GM18868 (cell line): ENCODE results near the gene PTPRE.

ENCODE experiments used
- ATAC-seq: cut with Tn5 transposase; IDR thresholded peaks from one replicate; pipeline ENCODE4 v1.9.1; 2021; ENCODE audit warnings: mild to moderate bottlenecking, moderate library complexity; ENCODE audit not compliant: unreplicated experiment

Gene PTPRE

DNA sequence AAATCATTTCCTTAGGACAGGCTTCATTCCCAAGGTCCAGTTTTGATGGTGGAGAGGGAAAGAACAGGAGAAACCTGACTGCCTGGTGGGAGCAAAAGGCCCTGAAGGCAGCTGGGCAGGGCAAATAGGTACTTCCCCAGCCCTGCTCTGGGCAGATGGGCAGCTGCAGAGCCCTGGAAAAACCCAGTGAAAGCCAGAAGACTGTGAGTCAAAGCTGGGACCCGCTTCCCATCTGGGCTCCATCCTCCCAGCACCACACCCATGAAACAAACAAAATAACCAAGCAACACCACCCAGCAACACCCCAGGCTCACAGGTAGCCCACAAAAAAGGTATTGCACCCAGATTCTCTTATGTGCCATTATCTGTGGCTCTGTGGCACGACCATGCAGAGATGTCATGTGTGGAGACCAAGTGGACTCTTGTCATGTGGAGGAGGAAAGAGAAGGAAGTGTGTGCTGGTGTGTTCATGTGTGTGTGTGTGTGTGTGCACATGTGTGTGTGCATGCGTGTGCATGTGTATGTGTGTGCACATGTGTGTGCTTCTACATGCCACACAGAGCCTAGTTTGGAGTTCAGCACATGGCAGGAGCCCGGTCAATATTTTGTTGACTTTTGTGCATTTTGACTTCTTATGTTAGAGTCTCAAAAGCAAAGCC, 24.0 kb upstream of the PTPRE start:
- no peak for ATAC-seq

DNA sequence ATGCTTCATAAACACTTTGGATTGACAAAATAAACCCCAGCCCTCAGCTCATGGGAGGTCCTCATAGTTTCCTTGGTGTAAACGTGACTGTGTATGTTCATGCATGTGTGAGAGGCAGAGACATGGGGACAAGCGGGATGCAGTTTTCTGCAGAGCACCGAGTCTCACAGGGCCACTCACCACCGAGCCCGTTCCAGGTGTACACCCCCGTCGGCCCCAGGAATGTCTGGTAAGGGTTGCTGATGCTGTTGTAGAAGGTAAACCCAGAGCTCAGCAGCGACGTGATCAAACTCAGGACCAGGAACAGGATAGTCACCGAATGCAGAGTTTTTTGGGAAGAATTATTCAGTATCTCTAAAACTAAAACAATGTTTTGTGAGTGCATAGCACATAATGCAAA, 23.4 kb upstream of the PTPRE start:
- ATAC-seq = no peak

DNA sequence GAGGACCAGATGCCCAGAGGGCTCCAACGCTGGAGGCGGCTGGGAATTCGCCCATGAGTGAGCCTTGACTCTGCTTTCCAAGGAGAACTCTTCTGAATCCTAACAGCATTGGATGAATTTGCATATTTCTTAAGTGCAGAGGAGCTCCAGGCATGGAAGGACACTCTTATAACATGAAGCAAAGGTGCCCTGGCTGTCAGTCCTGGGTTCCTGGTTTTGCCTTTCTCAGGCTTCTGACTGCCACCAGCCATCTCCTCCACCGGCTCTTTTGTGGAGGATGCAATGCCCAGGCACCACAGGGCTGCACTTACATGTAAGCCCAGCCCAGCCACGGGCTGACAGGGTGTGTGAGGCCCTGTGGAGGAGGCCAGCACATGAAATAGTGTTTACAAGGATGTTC, 22.4 kb upstream of the PTPRE start:
- ATAC-seq = no peak

DNA sequence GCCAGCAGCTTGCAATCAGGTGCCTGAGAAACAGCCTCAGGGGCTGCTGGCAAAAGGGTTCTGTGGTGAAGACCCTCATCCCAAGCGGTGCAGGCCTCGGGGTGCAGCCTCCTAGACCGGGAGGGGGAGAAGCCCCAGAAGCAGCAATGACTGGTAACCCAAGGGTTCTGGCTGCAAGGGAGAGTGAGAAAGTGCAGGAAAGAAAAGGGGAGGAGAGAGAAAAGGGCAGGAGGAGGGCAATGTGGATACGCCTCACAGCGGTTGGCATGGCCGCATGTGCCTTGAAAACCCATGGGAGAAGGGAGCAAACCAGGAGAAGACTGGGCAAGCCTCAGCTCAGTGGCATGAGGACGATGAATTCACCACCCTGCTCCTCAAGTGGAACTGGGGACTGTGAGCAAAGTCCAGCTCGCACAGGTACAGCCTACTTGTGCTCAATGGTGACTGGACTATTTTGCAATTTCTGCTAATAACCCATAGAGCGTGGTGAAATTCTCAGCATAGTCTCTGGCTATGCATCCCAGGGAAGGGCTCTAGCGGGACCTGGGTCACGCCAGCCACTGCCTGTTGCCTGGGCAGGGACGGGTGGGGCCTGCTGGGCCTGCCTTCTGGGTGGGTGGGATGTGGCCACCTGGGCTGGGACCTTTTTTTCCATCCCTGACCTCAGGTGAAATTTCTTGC, 20.4 kb upstream of the PTPRE start:
- ATAC-seq = no peak

DNA sequence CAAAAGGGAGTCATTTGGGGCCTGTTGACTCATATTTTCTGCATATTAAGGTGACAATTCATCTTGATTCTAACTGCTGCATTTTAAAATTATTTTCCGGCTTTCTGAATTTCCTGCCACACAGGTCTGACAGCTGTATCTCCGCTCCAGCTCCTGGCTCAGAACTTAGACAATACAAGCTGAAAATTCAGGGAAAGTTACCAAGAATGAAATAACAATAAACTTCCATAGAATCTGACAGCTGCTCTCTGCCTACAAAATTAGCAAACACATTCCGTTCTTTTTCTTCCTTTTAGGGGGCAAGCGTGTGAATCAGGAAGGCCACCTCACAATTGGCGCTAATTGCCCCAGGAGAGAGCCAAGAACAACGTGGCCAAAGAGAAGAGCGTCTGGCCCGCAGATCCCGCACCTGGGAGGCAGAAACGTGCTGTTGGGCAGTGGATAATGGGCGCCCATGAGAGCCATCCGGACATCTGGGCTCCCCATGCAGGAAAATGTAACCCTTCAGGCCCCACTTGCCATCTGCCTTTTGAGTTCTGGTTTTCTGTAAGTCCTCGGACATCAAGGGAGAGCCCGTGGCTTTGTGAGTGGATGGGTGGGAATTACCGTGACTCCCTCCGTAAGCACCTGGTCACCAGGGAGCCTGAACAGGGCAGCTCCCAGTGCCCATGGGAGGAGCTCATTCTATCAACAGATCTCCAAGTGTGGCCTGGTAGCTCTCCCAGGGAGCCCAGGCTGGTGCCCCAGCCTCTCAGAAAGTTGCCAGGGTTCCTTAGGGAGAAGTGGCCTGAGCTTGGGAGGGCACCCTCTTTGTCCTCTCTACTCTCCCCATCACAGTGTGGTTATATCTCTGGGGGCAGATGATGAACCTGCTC, 19.1 kb upstream of the PTPRE start:
- ATAC-seq = no peak

DNA sequence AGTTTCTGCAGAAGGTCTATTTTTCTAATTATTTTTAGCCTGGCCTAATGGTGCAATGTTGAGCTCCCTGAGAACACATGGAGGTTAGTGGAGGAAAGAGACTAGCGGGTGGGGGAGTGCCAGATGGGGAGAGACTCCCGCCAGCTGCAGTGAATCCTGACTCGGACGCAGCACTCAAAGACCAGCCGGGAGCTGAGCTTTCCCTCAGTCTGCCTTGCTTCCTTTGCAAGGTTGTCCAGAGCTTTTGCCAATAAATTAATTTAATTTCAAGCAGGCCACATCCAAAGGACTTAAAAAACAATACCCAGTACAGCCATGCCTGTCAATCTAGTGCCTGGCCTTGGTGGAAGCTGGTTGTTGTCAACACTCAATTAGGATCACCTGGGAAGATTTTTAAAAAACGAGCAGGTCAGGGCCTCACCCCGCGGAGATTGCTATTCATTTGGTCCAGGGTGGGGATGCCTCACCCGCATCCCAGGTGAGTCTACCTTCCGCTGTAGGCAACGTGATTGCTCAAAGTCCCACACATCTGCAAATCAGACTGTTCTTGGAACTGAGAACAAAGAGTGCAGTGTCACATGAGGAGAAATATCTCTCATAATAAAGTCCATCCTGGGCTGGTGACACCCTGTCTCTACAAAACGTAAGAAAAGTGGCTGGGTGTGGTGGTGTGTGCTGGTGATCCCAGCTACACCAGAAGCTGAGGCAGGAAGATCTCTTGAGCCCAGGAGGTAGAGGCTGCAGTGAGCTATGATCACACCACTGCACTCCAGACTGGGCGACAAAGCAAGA, 18.2 kb upstream of the PTPRE start:
- ATAC-seq = no peak

DNA sequence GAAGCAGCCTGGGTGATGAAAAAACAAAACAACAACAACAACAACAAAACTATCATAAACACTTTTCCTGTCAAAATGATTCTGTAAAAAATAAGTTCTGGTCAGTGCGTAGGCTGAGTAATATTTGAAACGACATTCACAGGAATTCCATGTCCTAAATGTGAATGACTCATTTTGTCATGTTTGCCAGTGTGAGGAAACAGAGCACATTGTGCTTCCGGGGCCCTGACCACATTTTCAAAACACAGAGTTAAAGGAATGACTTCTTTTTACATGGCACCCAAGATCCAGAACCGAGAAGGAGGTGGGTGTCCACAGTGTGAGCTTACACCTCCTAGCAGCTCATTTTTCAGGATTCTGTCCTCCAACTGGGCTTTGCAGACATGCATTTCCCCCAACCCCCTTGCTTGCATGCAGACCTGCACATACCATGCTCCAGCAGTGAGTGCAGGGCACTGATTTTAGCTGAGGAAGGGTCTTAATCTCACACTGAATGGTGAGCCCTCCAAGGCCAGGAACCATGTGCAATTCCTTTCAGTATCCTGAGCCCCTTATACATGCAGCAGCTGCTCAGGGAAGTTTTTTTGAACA, 17.2 kb upstream of the PTPRE start:
- no peak for ATAC-seq

DNA sequence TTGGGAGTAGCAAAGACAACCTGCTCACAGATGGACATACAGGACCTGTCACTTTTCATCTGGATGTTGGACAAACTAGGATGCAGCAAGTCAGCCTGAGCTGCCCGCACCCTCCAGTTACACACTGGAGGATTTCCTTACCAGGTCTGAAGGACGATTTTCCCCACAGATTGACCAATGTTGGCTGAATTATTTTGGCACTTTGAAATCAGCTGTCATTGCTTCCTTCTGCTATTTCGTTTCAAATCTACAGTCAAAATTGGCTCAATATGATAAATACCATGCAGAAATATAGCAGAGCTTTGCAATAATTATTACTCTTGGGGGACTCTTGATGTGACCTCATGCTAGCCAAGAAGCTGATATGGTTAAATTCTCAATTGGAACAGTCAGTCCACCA, 16.7 kb upstream of the PTPRE start:
- ATAC-seq = no peak

DNA sequence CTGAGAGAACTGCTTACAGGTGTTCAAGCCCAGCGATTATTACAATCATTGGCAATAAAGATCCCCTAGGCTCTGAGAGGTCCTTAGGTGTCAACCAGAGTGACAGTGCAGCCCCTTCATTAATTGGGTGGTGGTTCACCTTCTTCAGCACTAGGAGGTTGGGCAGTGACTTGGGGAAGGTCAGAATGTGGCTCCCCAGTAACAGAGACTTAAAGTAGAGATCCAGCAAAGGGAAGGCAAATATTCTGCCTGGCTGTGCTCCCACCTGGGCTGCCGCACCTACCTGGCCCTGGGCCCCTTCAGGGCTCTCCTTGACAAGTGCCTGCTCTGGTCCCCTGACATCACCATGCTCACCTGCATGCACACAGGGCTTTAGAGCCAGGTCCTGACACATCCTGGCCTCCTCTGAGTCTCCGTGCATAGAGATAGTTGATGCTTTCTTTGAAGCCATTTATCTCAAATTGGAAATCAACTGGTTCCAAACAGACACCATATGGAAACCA, 16.0 kb upstream of the PTPRE start:
- no peak for ATAC-seq

DNA sequence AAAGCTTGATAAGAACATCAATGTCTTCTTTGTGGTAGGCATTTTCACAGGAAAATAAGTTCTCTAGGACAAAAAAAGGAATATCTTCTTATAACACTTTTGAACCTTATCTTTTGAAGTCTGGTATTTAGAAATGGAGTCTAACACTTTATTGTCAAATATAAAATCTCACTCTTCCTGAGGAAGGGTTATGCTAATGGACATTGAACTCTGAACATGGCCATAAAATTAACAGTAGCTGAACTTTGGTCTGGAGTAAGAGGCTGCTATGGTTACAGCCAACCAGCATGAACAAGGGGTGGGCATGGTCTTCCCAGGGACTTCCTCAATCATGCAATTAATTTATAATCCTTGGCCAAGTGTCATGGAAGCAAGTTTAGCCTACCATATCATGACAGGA, 14.2 kb upstream of the PTPRE start, which contains the start of gene CLRN3:
Gene CLRN3 (minus strand): TSS at position 199 of the 400 bp plus-strand sequence. CDS start 157 bp downstream, at position 42.
- ATAC-seq = no peak

DNA sequence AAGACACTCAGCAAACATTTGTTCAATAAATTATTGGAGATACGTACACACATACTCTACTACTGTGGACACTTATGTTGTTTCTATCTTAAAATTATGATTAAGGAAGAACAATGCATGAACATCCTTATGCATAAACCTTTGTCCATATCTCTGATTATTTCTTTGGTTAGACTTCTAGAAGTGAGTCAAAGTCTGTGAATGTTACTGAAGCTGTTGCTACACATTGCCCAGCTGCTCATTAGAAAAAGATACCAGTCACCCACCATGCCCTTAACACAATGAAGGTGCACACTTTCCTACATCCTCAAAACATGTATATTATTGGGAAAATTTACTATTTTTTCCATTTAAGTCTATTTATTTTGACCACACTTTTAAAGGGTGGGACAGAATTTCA, 12.8 kb upstream of the PTPRE start:
- ATAC-seq = no peak

DNA sequence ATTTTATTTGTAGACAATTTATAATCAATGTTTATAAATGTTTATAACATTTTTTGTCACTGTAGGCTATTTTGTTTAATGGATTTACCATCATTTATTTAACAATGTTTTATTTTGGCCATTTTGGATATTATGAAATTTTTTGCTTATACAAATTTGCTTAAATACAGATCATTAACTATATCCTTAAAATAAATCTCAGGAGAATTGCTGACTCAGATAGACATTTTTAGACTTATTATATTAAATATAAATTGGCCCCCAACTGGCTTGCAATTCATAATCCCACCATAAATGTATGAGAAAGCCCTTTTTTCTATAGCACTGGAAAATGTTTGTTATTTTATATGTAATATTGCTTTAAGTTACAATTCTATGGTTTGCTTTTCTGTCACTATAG, 10.3 kb upstream of the PTPRE start:
- no peak for ATAC-seq

DNA sequence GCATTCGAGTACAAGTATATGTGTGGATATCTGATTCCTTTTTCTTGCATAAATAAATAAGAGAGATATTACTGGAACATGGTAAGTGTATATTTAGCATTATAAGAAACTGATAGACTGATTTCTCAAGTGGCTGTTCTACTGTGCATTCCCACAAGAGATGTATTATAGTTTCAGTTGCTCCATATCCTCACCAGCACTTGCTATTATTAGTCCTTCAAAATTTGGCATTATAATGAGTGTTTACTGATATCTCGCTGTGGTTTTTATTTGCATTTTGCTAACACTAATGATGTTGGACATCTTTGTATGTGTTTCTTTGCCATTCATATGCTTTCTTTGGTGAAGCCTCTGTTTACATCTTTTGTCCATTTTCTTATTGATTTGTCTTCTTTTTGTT, 9.7 kb upstream of the PTPRE start:
- no peak for ATAC-seq

DNA sequence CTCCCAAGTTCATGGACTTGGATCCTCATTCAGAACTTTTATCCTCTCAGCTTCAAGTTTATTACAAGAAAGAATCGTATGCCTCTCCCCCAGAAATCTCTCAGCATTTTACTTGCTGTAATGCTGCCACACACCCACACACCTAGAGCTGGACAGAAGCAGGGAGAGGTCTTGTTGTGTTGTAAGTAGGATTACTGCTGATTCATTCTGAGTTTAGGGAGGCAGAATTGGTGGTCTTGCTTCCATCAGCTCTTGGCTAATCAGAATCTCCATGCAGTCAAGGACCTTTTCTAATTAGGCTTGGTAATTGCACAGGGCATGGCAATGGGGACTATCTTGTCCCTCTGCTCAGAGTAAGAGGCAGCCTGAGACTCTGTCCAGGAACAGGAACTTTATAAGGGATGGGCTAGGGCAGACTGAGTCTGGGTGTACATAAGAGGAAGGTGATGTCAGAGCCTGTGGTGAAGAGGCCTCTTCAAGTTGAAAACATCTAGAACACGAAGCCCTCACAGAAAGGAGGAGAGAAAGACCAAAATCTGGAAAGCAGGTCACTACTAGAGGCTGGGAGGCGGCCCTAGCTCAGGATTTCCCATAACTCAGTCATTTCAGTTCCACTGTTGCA, 7.0 kb upstream of the PTPRE start:
- ATAC-seq = no peak

DNA sequence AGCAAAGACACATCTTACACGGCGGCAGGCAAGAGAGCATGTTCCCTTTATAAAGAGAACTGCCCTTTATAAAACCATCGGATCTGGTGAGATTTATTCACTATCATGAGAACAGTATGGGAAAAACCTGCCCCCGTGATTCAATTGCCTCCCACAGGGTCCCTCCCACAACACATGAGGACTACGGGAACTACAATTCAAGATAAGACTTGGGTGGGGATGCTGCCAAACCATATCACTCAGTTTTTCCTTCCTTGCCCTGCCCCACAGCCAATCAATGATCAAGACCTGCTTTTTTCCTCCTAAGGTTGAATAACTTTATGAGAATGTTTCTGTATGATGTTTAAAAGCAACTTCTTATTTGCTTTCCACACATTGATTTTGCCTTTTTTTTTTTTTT, 3.1 kb upstream of the PTPRE start:
- no peak for ATAC-seq

DNA sequence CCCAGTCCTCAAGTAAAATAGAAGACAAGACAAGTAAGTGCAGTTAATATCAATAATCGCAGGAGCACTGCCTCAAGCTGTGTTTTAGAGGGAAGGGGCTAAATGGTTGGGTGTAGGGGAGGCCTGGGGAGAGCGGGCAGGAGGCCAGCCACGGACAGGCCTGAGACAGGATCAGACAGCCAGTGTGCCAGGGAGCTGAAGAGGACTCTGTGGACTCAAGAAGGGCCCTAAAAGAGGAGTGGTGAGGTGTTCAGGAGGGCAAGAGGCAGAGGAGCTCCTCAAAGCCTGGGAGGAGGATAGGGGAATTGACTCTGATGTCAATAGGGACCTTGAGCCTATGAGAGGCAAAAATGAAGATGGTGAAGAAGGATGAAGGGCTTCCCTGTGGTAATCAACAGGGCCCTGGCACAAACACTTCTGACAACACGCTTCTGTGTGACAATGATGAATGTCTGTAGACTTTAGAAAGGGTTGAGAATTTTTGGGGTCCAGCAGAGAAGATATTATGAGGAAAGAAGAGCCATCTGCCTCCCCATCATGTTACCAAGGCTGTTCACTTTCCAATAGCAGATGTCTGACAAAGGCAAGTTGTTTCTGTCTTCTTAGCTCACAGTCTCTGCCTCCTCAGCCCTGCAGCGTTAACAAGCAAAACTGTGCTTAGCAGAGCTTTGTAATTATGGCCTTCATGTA, 2.4 kb upstream of the PTPRE start:
- ATAC-seq = no peak

DNA sequence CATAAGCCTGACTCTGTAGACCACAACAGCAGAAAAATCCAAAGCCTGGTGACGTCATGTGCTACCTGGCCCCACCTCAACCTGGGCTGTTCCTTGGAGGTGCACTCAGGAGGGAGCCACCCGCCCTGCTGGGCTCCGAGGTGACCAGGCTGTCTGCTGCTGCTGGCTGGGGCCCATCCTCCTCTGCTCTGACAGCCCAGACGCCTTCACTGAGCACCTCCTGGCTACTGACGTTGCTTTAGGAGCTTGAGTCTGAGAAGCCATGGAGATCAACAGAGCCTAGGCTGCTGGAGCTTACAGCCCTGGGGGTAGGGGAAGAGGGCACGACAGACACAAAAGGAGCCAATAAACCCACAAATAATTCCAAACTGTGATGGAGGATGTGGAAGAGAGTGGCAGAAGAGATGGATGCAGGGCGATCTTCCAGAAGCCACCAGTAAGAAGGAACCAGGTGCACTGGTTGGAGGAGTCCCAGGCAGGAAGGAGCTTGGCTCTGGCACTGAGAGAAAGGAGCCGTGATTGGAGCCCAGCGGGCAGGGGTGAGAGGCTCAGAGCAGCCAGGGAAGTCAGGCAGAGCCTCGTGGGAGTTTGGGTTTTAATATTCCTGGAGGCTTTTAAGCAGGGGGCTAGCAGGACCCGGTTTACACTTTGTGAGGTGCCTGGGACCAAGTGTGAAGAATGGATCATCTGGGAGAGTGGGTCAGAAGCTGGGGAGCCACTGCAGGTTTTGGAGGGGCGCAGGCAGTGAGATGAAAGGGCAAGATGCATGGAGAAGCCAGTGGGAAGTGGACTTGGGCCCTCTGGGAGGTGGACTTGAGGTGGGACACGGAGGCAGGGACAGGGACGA, 1.7 kb upstream of the PTPRE start:
- no peak for ATAC-seq

DNA sequence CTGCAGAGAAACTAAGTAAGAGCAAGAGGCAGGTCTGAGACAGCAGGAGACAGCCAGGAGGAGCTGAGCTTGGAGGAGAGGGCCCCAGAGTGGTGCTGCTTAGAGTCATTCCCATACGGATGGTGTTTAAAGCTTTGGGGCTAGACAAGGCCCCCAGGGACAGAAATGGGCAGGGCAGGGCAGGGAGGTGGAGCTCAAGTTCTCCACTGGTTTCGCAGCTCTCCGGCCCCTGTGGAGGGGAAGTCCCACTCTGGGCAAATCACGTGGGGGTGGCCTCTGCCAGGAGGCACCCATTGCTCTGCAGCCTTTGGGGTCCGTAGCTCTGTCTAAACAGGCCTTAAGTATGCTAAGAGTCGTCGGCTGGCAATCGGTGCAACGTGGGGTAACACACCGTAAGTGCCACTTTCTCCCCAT, 1.0 kb upstream of the PTPRE start:
- ATAC-seq = no peak
